GM23248 (cell line): ENCODE measurements around the gene FBLN2.

Experiments used
- EZH2 ChIP-seq: fragments of 200-600 bp; sonication (generic); IDR thresholded peaks from 2 replicates; pipeline ENCODE4 v1.6.1; 2018; ENCODE audit warnings: antibody characterized with exemption, mild to moderate bottlenecking; ENCODE audit not compliant: insufficient read depth, poor library complexity, severe bottlenecking
- EZH2phosphoT487 ChIP-seq: fragments of 200-600 bp; sonication (generic); IDR thresholded peaks from 2 replicates; pipeline ENCODE4 v1.6.1; 2018; ENCODE audit warnings: antibody characterized with exemption, moderate library complexity, mild to moderate bottlenecking, low read depth; ENCODE audit not compliant: insufficient read depth

- TF ChIP-seq EZH2: no peak
- no peak for TF ChIP-seq EZH2phosphoT487
Measured at GRCh38 chr3:13651775-13652428, 103.0 kb downstream of the FBLN2 start.
